GM18873 (cell line): Measurements from ENCODE around the gene RPUSD1.

Experiments used
- ATAC-seq: cut with Tn5 transposase; IDR thresholded peaks from one replicate; pipeline ENCODE4 v1.9.1; 2021; ENCODE audit warnings: mild to moderate bottlenecking, moderate library complexity, moderate number of reproducible peaks; ENCODE audit not compliant: unreplicated experiment, low FRiP score

RPUSD1 gene

GRCh38 chr16:819336-820043, 31.3 kb upstream of the RPUSD1 start:
- ATAC-seq = no peak

GRCh38 chr16:818592-818991, 30.4 kb upstream of the RPUSD1 start:
- no peak for ATAC-seq

- ATAC-seq = no peak
Observed at GRCh38 chr16:818132-818531, 30.0 kb upstream of the RPUSD1 start.

GRCh38 chr16:817001-817906, 29.1 kb upstream of the RPUSD1 start:
- ATAC-seq = no peak

GRCh38 chr16:815861-816260, 27.7 kb upstream of the RPUSD1 start:
- no peak for ATAC-seq

GRCh38 chr16:814974-815373, 26.8 kb upstream of the RPUSD1 start:
- no peak for ATAC-seq

- ATAC-seq = no peak
Observed at GRCh38 chr16:813916-814412, 25.8 kb upstream of the RPUSD1 start.

- no peak for ATAC-seq
Observed at GRCh38 chr16:813204-813915, 25.2 kb upstream of the RPUSD1 start.

- ATAC-seq = no peak
Observed at GRCh38 chr16:808085-808386, 19.9 kb upstream of the RPUSD1 start.

GRCh38 chr16:807347-808084, 19.3 kb upstream of the RPUSD1 start:
- peak; percentile 66 for ATAC-seq

- no peak for ATAC-seq
Observed at GRCh38 chr16:805474-805873, 17.3 kb upstream of the RPUSD1 start.

- ATAC-seq = no peak
Observed at GRCh38 chr16:804193-805048, 16.2 kb upstream of the RPUSD1 start.

GRCh38 chr16:803754-804080, 15.5 kb upstream of the RPUSD1 start:
- no peak for ATAC-seq

- ATAC-seq = no peak
Observed at GRCh38 chr16:802914-803753, 15.0 kb upstream of the RPUSD1 start.

- ATAC-seq = no peak
Observed at GRCh38 chr16:802461-802860, 14.3 kb upstream of the RPUSD1 start.

GRCh38 chr16:801584-802363, 13.6 kb upstream of the RPUSD1 start:
- ATAC-seq = no peak

- no peak for ATAC-seq
Observed at GRCh38 chr16:800834-801511, 12.8 kb upstream of the RPUSD1 start.
